Measurements from ENCODE around the gene DPEP3.

DNA sequence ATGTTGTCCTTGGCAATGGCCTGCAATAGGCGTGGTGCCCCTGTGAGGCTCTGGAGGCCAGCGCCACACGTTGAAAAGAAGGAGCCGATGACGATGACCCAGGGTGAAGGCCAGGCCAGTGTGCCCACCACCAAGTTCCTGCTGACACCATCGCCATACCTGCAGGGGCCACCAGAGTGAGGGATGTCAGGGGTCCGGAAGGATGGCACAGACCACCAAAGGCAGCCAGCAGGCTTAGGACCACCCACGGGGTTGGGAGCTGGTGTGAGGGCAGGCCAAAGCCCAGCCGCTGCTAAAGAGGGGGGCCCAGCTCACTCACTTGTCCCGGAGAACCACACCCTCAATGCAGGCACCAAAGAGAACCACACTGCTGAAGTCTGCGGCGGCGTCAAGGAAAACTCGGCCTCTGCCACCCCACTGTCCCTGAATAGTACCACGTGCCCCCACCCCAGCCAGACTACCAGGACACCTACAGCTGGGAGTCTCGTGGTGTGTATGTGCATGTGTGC is 29.9 kb downstream of the DPEP3 start:
- TF ChIP-seq CTCF (IDR thresholded peaks at IDR 0.05) (no peak), EZH2 (IDR thresholded peaks at IDR 0.05) (no peak)

Measured in neural progenitor cell (in vitro differentiated cells).